CD4-positive, alpha-beta T cell treated with Interferon gamma for 1 hour (primary cell): ENCODE results near the gene MGAT3.

Source experiments
- DNase-seq: peaks from one replicate; pipeline ENCODE4 v3.0.0-alpha.2; 2020

Gene MGAT3

GRCh38 chr22:39429186-39429585, 27.6 kb upstream of the MGAT3 start:
- no peak for DNase-seq

- no peak for DNase-seq
Measured at GRCh38 chr22:39429916-39430575, 26.8 kb upstream of the MGAT3 start.

- no peak for DNase-seq
Measured at GRCh38 chr22:39430576-39431150, 26.1 kb upstream of the MGAT3 start.

- no peak for DNase-seq
Measured at GRCh38 chr22:39431216-39431801, 25.5 kb upstream of the MGAT3 start.

GRCh38 chr22:39431821-39432251, 25.0 kb upstream of the MGAT3 start:
- peak; percentile 12 for DNase-seq

- DNase-seq: no peak
Measured at GRCh38 chr22:39432361-39432811, 24.4 kb upstream of the MGAT3 start.

- DNase-seq: no peak
Measured at GRCh38 chr22:39433476-39434242, 23.2 kb upstream of the MGAT3 start.

- no peak for DNase-seq
Measured at GRCh38 chr22:39434243-39434653, 22.6 kb upstream of the MGAT3 start.

- DNase-seq: no peak
Measured at GRCh38 chr22:39434721-39435120, 22.1 kb upstream of the MGAT3 start.

- DNase-seq: no peak
Measured at GRCh38 chr22:39435616-39436015, 21.2 kb upstream of the MGAT3 start.

- DNase-seq: no peak
Measured at GRCh38 chr22:39437791-39438704, 18.8 kb upstream of the MGAT3 start.

GRCh38 chr22:39439170-39439569, 17.6 kb upstream of the MGAT3 start:
- DNase-seq: no peak

- DNase-seq: no peak
Measured at GRCh38 chr22:39443398-39443797, 13.4 kb upstream of the MGAT3 start.

GRCh38 chr22:39444247-39444800, 12.5 kb upstream of the MGAT3 start:
- DNase-seq: no peak

GRCh38 chr22:39444937-39445465, 11.8 kb upstream of the MGAT3 start:
- DNase-seq: no peak

GRCh38 chr22:39445678-39446077, 11.1 kb upstream of the MGAT3 start:
- DNase-seq: no peak

- no peak for DNase-seq
Measured at GRCh38 chr22:39446239-39446721, 10.5 kb upstream of the MGAT3 start.

GRCh38 chr22:39448205-39449054, 8.4 kb upstream of the MGAT3 start:
- DNase-seq: no peak

GRCh38 chr22:39449708-39450107, 7.1 kb upstream of the MGAT3 start:
- DNase-seq: no peak

- no peak for DNase-seq
Measured at GRCh38 chr22:39450258-39450955, 6.4 kb upstream of the MGAT3 start.
